ENCODE data around the gene OPN1SW.

Gene OPN1SW

DNA sequence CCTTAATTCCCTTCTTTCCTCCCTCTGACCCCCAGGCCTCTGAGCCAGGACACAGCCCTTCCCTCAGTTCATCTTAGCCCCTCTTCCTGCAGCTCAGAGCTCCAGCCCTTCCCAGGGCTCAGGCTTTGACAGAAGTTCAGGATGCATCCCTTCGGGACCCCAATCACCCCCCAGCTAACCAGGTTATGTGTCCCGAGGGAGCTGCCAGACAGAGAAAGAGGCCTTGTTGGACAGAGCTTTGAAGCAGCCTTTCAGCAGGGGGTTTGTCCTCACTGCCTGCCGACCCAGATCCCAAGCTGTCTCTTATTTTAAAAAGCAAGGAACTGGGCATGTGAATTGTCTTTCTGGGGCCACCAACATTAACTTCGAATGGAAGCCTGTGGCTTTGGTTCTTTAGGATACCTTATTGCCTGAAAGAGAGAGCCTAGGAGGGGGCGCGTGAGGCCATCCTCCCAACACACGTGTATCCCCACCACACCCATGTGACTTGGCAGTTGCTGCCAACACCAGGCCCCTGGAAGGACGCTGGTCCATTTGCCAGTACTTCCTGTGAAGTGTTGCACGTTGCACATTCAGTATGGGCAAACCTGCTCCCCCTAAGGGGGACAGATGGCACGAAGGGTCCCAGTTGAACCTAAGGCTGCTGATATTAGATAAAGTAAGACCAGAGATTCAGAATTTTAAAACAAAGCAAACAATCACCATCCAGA, 17.0 kb upstream of the OPN1SW start:
- DNase-seq, result no peak

DNA sequence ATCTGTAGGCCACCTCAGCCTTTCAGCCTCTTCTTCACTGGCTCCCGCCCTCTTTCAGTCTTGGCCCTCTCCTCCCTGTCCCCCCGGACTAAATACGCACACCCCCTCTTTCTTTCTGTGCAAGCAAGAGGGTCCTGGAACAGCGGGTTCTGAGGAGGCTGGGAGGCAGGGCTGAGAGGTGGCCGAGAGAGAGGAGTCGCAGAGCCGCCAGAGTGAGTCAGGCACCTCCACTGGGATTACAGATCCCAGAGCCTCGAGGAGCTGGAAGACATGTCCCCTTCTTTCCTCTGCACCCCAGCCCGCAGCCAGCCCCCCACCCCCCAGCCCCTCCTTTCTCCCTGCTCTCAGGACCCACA, 16.4 kb upstream of the OPN1SW start:
- DNase-seq, result no peak

DNA sequence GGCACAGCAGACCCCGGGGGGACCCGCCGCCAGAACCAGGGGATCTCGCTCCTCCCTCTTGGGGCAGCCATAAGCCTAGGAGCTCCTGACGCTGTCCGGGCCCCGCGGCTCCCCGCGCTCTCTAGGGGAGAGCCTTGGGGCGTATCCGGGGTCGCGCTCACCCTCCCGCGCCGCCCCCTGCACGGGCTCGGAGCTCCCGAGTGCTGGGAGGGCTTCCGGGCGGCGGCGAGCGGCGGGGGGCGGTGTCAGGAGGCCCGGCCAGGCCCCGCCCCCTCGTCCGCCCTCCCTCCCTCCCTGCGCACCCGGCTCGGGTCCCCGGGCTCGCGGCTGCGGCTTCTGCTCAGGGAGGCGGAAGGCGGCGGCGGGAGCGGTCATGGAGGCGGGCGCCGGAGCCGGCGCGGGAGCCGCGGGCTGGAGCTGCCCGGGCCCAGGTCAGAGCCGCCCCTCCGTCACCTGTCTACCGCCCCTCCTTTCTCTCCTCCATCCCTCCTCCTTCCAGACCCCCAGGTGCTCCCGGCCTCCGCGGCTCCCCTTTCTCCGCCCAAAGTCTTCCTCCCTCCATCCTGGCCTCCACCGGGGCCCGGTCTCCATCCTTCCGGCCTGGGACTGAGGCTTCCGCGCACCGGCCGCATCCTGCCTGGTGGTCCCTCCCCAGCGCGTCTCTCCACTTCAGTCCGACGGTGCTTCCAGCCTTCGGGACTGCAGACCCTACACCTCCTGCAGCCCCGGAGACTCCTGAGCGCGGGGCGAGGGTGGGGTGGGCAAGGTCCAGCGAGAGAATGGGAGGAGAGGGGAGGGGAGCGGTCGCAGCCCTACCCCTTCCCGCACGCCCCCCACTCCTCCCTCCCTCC, 15.8 kb upstream of the OPN1SW start, which contains the start of gene CCDC136:
Gene CCDC136, plus strand, starts transcription at position 848 of the 851 bp plus-strand sequence. CDS start 444 bp downstream, outside the sequence.
- peak; percentile 73 for DNase-seq

DNA sequence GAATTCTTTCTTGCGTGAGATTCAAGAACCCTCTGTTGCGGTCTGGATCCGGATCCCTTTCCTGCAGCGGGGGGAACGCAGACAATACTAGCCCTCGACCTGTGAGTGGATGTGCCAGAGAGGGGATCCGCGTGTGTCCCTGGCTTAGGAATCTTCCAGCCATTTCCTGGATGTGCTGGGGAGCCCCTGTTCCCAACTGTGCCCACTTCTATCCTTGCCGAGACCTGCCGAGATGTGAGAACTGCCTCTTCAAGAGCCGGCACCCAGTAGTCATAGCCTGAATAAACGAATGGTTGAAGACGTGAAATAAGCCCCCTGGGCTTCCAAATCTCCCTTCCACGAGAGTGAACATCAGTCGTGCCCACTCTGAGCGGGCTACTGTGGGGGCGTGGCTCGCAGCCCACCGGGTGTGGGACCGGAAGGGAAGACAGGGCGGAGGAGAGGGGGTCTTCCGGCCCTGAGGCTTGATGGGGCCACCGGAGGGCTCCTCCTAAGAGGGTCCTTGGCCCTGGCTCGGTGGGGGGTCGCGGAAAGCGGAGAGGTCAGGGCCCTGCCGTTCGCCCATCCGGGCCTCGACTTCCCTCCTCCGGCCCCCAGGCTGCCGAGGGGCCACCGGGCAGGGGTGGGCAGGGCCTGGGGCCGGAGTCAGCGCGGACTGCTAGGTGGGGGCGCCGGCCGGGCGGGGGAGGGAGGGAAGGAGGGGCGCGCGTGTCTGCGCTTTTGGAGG, 14.9 kb upstream of the OPN1SW start:
- DNase-seq, result no peak

DNA sequence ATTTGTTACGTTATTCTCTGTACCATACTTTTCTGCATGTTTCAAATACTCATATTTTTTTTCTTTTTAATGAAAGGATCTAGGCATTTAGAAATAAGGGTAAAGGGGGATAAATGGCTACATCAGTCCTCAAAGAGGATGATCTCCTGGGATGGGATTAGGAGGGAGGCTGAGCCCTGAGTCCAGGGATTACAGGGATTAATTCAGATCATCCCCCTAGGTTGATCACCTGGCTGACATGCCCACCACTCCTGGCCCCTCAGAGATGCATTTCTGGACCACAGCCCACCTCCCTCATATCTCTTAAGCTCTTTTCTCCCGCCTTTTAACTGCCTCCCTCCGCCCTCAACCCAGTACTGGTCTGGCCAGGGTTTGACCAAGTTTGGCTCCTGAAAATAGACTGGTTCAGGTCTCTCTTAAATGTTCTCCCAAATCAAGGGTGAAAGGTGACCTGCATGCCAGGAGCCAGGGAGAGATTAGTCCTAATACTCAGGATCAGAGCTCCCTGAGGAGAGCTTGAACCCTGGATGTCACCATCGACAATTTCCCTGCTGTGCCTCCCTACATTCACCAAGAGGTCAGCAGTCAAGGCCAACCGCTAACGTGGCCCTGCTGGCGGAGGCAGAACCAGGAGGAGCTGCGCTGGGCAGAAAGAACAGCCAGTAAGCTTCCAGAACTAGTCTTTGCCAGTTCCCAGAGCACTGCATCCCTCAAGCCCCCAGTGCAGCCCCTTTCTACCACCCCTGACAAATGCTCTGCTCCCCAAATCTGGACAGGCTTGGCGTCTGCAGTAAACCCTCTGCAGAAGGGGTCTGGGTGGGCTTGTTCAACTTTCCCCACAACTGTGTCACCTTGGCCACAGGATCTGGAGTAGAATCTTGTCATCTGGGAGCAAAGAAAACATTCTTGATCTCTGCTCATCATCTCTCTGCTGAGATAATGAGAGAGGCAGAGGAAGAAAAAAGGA, 13.1 kb upstream of the OPN1SW start:
- DNase-seq, result no peak

DNA sequence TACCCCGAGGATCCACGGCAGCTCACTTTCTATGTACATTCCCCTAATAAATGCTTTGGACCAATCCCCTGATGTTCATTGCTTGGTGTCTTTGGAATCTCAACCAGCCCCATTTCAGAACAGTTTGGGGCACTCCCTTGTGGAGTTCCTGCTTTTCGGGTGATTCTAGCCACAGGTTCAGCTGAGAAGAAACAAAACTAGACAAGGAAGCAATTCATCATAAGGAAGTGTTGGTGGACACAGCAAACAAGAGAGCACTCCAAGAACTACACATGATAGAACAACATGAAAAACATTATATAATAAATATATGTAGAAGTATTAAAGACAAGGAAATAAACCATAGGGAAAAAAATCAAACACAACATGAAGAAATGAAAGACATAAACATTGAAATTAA, 10.1 kb upstream of the OPN1SW start:
- DNase-seq, result no peak

DNA sequence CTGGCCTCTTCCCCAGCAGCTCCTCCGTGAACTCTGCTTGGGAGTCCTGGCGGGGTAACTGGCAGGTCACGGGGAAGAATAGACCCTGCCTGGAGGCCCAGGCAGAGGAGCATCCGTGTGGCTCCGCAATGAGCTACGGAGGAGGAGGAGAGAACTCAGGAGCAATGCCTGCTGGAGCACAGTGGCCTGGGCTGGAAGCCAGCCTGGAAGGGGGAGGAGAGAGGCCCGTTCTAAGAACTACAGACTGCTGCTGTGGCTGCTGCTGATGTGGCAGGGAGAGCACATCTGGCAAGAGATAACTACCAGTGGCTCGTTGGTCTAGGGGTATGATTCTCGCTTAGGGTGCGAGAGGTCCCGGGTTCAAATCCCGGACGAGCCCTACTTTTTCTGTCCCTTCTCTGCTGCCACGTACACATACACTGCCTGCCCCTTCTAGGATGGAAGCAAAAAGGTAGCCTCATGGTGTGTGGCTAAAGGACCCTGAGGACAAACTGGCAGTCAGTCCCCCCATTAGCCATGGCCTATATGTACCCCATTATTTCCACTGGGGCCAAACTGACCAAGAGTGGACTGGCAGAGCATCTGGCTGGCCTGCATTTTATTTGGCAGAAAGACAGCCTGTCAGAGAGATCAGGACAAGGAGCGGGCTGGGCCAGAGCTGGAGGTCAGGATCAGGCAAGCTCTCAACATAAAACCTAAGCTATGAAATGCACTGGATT, 7.7 kb upstream of the OPN1SW start:
- DNase-seq, result no peak

DNA sequence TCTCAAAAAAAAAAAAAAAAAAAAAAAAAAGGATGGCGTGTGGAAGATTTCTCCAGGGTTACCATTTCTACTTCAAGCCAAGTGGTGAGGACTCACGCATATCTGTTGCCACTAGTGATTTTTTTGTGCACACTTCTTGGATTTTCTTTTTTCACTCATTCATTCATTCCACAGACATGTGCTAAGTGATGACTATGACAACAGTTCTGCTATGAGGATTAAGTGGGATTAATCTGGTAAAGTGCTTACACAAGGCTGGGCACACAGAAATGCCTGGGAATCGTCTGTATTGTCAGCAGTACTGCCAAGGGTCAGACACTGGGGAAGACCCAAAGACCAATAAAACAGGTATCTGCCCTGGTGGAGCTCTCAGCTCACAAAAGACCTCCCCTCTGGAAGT, 6.3 kb upstream of the OPN1SW start:
- no peak for DNase-seq

DNA sequence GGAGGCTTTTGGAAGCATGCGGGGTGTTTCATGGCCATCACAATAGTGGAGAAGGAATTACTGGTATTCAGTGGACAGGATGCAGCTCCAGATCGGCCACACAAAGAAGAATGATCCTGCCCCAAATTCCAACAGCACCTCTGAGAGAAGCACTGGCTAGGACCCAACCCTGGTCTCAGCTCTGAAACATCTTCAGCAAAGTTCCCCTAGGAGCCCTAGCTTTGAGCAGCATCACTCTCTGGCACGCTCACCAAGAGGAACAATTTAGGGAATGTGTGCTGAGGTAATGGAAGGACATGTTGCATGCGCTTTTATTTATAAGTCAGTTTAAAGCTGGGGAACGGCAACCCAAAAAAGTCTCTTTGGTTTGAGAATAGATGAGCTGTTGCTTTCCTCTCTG, 5.5 kb upstream of the OPN1SW start:
- DNase-seq, result no peak

DNA sequence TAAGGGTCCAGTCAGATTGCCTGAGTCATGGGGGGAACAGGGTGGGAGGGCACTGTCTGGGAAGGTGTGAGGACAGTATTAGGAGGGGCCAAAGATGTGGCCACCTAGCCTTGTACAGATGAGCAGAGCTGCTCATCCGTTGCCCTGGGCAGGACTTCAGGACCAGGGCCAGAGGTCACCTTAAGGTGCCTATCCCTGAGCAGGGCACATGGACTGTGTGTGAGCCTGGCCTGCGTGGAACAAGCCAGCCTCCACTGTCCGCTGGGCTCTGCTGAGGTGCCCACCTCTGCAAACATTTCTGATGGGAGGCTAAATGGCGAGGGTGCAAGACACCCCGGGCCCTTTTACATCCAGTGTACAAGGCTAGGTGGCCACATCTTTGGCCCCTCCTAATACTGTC, 3.4 kb upstream of the OPN1SW start:
- no peak for DNase-seq

DNA sequence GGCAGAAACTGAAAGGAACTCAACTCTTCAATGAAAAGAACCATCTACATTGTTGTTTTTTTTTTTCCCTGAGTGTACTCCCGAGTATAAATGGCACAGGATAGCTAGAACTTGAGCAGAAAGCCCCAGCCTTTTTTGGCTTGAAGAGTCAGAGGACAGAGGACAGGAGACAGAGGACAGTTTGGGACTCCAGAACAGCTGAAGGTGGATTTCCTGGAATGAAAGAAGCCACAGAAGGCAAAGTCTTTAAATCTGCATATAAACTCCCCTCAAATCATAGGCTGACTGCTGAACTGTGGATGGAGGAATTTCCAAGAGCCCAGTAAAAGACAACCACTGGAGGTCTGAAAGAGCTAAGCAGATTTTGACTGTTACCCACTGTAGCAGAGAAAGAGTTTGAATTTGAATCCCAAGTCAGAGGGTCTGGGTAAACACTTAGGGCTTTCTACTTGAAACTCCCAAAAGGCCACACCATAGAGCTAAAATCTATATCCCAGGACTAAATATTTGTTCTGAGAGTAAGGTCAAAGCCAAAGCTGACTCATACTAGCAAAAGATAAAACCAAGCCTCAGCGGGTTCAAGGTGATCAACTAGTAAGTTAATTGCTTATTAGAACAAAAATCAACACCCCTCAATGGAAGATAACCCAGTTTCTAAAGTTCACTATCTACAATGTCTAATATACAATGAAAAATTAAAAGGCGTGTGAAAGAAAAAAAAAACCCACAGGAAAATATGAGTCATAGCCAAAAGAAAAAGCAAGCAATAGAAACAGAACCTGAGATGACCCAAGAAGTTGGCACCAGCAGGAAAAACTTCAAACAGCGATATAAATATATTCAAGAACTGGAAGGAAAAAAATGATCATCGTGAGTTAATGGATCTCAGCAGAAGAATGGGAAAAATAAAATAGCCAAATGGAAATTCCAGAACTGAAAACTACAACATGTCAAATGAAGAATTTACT, 1.8 kb upstream of the OPN1SW start:
- DNase-seq, result no peak

DNA sequence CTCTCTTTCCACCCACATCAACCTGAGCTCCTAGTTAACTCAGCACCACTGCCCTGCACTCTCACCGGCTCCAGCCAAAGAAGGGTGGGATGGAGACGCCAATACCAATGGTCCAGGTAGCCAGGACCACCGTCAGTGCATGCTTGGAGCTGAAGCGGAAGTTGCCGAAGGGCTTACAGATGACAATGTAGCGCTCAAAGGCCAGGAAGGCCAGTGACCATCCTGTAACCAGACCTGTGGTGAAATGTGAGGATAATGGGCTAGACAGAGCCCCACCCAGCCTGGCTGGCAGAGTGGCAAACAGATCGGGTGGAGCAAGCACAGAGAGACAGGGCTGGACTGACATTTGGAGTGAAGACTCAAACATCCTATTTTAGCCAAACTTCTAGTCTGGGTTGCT, 673 bp downstream of the OPN1SW start:
- DNase-seq, result no peak

DNA sequence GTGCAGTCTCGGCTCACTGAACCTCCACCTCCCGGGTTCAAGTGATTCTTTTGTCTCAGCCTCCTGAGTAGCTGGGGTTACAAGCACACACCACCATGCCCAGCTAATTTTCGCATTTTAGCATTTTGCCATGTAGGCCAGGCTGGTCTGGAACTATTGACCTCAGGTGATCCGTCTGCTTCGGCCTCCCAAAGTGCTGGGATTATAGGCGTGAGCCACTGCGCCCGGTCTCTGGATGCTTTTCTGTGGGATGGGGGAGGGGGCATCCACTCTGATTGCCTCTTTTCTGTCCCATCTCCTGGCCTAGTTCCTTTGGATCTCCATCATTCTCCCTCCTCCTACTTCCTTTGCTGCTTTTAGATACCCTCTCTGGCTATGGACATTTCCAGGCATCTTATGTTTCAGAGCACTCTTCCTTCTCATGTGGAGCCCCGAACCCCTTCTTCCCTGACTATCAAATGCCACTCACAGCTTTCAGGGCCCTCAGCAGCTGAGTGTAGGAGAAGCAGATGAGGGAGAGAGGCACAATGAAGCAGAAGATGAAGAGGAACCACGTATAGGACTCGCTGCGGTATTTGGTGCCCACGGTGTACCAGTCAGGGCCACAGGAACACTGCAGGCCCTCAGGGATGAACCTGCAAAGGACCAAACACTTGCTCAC, 1.4 kb downstream of the OPN1SW start:
- DNase-seq, result no peak

DNA sequence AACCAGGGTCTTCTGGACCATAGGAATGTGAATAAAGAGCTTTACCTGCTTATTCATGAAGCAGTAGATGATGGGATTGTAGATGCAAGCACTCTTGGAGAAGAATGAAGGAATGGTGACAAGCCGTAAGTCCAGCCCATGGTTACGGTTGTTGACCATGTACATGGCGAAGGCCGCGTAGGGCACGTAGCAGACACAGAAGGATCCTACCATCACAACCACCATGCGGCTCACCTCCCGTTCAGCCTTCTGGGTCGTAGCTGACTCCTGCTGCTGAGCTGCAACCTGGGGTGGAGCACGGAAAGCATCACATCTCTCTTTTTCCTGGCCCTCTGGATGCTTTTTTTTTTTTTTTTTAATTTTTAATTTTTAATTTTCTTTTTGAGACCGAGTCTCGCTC, 2.0 kb downstream of the OPN1SW start:
- no peak for DNase-seq

DNA sequence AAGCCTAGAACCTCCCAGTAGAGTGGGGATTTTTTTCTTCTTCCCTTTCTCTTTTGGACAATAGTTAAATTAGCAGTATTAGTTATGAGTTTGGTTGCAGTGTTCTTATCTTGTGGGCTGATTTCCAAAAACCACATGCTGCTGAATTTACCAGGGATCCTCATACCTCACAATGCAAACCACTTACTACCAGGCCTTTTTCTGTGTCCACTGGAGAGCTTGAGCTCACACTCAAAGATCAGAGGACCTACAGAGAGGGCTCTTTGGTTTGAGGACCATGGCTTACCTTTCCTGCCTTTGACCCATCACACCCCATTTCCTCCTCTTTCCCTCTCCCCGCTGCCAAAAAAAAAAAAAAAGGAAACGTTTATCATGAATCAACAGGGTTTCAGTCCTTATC, 5.4 kb downstream of the OPN1SW start:
- no peak for DNase-seq

DNA sequence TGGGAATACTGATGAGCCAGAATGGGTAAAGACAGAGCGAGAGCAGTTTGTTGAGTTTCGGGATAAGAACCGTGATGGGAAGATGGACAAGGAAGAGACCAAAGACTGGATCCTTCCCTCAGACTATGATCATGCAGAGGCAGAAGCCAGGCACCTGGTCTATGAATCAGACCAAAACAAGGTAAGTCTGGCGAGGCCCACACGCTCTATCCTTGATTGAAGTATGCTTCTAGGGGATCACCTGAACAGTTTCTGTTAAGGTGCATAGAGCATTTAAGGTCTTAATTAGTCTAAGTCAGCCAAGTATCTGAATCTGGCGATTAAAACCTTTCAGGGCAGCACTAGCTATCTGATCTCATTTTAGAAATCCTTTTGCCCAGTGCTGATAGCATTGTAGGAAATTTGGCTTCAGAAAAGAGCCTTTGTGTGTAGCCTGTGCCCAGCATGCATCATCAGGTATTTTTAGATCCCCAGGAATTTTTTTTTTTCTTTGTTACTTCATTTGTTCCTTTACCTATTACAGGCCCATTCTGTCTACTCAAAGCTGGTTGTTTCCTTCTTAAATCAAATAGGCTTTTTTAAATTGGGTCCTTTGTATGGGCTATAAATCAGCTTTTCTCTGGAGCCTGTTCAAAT, 8.0 kb downstream of the OPN1SW start:
- DNase-seq, result no peak

DNA sequence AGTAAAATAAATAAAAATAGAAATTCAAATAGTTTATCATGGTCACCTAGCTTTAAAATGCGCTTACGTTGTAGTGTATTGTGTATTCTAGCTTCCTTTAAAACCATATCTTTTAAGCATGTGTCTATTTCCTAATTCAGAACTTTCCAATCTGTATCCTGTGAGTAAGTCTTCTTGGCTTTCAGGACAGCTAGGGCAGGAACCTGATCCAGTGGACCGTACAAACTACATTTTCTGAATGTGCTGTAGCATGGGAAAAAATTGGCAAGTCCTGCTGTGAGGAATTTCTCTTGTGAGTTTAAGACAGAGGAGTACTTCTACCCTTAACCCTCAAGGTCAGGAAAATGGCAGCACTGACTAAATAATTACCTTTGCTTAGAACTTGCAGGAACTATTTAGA, 12.1 kb downstream of the OPN1SW start:
- DNase-seq, result no peak

DNA sequence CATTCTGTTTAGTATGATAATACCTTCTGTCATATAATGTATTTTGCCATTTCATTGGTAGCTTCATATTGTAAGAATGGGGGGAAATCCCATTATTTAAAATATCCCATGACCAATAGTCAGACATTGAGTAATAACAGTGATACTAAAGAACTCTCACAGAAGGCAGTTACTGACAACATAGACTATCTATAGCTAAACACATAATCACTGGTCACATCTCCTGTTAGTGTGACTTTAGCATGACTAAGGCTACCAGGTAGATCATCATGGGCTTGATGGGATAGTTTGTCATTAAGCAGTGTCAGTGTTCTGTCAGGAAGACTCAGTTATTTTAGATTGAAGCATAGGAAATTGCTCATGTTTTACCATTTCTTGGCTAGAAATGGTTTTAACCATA, 16.4 kb downstream of the OPN1SW start:
- DNase-seq, result no peak

DNA sequence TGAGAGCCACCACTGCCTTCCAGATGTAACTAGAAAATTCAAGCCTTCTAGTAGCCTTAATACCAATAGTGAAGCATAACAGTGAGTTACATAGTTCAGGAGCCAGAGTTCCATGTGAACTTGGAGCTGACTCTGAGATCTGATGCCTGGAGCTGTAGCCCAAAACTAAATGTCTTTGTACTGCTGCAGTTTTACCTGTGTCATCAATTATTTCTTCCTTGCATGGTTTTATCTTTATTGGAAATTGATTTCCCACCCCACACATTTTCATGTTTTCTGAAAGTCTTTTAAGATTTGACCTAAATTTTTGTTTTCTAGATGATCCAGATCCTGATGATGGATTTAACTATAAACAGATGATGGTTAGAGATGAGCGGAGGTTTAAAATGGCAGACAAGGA, 17.0 kb downstream of the OPN1SW start:
- DNase-seq, result no peak

DNA sequence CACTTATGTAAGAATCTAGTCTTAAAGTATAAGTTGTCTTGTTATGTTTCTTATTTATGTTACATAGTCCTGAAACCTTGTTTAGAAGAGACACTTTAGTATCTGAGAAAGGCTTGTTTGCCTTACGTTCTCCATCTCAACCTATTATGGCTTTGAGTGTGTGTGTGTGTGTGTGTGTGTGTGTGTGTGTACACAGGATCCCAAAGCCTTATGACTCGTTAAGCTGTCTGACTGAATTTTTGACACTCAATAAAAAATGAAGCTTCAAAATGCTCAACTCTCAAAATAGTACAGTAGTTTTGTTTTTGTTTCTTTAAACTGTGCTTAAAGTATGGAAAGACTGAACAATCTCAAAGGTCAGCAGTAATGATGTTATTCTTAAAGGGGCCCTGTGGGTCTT, 18.4 kb downstream of the OPN1SW start:
- no peak for DNase-seq
